Stimulated activated CD4-positive, alpha-beta T cell treated with anti-CD3 and anti-CD28 coated beads, Interleukin-12 subunit alpha, Interleukin-12 subunit beta, amount 100 ng/mL, for 48 hours (primary cell): ENCODE measurements around the gene CRIM1.
A peak's percentile ranks its signal among the peaks of the same experiment; 100 is the strongest.

Experiments
- DNase-seq, 3 donors: peaks; one replicate each; pipeline ENCODE4 v3.0.0-alpha.2; 2020; ENCODE audit warnings: low read depth in 2 of 3, low spot score in 1 of 3

Gene CRIM1

GRCh38 chr2:36453652-36454051 is 98.1 kb downstream of the CRIM1 start:
- DNase-seq = no peak

- DNase-seq = no peak
Observed at GRCh38 chr2:36455011-36455410, 99.4 kb downstream of the CRIM1 start.

- DNase-seq = no peak
Observed at GRCh38 chr2:36455788-36456187, 100.2 kb downstream of the CRIM1 start.

- DNase-seq = no peak
Observed at GRCh38 chr2:36456227-36457175, 100.9 kb downstream of the CRIM1 start.

- DNase-seq = no peak
Observed at GRCh38 chr2:36458106-36458505, 102.5 kb downstream of the CRIM1 start.

GRCh38 chr2:36459725-36460137 is 104.2 kb downstream of the CRIM1 start:
- no peak for DNase-seq

GRCh38 chr2:36461039-36461681 is 105.6 kb downstream of the CRIM1 start:
- DNase-seq = peak in 1 of 3 donors; percentile 5

GRCh38 chr2:36462311-36462935 is 106.8 kb downstream of the CRIM1 start:
- DNase-seq = no peak

- DNase-seq = no peak
Observed at GRCh38 chr2:36463365-36463764, 107.8 kb downstream of the CRIM1 start.

- DNase-seq = no peak
Observed at GRCh38 chr2:36464006-36464721, 108.6 kb downstream of the CRIM1 start.

GRCh38 chr2:36466135-36466534 is 110.6 kb downstream of the CRIM1 start:
- DNase-seq = no peak

- DNase-seq = no peak
Observed at GRCh38 chr2:36468463-36469105, 113.0 kb downstream of the CRIM1 start.

GRCh38 chr2:36469106-36469477 is 113.5 kb downstream of the CRIM1 start:
- no peak for DNase-seq

- no peak for DNase-seq
Observed at GRCh38 chr2:36469710-36470109, 114.1 kb downstream of the CRIM1 start.

GRCh38 chr2:36473230-36473629 is 117.7 kb downstream of the CRIM1 start:
- no peak for DNase-seq

GRCh38 chr2:36476411-36476810 is 120.8 kb downstream of the CRIM1 start:
- no peak for DNase-seq

GRCh38 chr2:36477315-36477714 is 121.7 kb downstream of the CRIM1 start:
- no peak for DNase-seq

- no peak for DNase-seq
Observed at GRCh38 chr2:36477746-36478145, 122.2 kb downstream of the CRIM1 start.

- DNase-seq = no peak
Observed at GRCh38 chr2:36478332-36478738, 122.8 kb downstream of the CRIM1 start.

- no peak for DNase-seq
Observed at GRCh38 chr2:36478999-36479398, 123.4 kb downstream of the CRIM1 start.

GRCh38 chr2:36479406-36479805 is 123.8 kb downstream of the CRIM1 start:
- DNase-seq = no peak
